ENCODE data around the gene ESF1.

- TF ChIP-seq EZH2 (IDR thresholded peaks at IDR 0.05; ENCODE audit: low read depth) (no peak), CTCF (conservative IDR thresholded peaks at IDR 0.05) (no peak)
These were observed 28.9 kb downstream of the ESF1 start for GRCh38 chr20:13755809-13756208.
